Sigmoid colon (tissue), 7 donors: ENCODE measurements around the gene DMRTC2. TPM values are rescaled to one million over a fixed set of nuclear protein-coding genes. Genes with fewer than 3 reads are reported as not detected.

Source experiments
- DNase-seq: peaks from one replicate; pipeline ENCODE4 v3.0.0-alpha.2; 2019
- H3K27ac ChIP-seq, 4 donors: fragments of 200-600 bp; sonication (generic); one replicate each; pipeline ENCODE4 v1.5.1; 2016 to 2019; ENCODE audit warnings: mild to moderate bottlenecking in 1 of 4
- H3K27me3 ChIP-seq, 3 donors: fragments of 200-600 bp; sonication (generic); one replicate each; pipeline ENCODE4 v1.5.1; 2019; ENCODE audit warnings: mild to moderate bottlenecking in 1 of 3
- H3K36me3 ChIP-seq, 4 donors: fragments of 200-600 bp; sonication (generic); one replicate each; pipeline ENCODE4 v1.5.1; 2016 to 2019
- H3K4me1 ChIP-seq, 4 donors: fragments of 200-600 bp; sonication (generic); one replicate each; pipeline ENCODE4 v1.5.1; 2017 to 2019
- H3K4me3 ChIP-seq, 4 donors: fragments of 200-600 bp; sonication (generic); one replicate each; pipeline ENCODE4 v1.5.1; 2017 to 2019; ENCODE audit warnings: mild to moderate bottlenecking in 2 of 4, moderate library complexity in 1 of 4
- H3K9me3 ChIP-seq, 4 donors: fragments of 200-600 bp in 3 of 4; sonication (generic) in 3 of 4; one replicate each; pipeline versions ENCODE4 v1.5.1 to v1.6.1; 2013 to 2019
- EP300 ChIP-seq, 4 donors: sonication (generic); formaldehyde crosslinking; IDR thresholded peaks; one replicate each; pipeline ENCODE4 v1.6.1; 2017; ENCODE audit warnings: antibody characterized with exemption in 4 of 4
- POLR2A ChIP-seq, 2 donors: fragments of 450-650 bp; IDR thresholded peaks; one replicate each; pipeline ENCODE4 v1.6.1; 2016; ENCODE audit warnings: antibody characterized with exemption in 2 of 2, mild to moderate bottlenecking in 2 of 2, moderate library complexity in 2 of 2
- POLR2AphosphoS5 ChIP-seq, 4 donors: sonication (generic); formaldehyde crosslinking; IDR thresholded peaks; one replicate each; pipeline ENCODE4 v1.6.1; 2017; ENCODE audit warnings: antibody characterized with exemption in 4 of 4
- WGBS, 2 donors: extraction: QIAGEN DNeasy Blood & Tissue Kit; methylation state at CpG; one replicate each; pipeline ENCODE4 v1.1.7; 2013; 5-methylcytosine and 5-hydroxymethylcytosine counted together
- intact Hi-C: fragments of 100-400 bp; cut with DNase I; formaldehyde crosslinking; loops from one replicate; pipeline ENCODE4 v1.15.1; 2023
- polyA plus RNA-seq, 3 donors: library from polyadenylated mRNA; stranded (reverse); fragments of 200-250 nt; gene quantifications; one replicate each; pipeline ENCODE4 v1.2.3, GENCODE V29; 2013
- total RNA-seq, 4 donors: library from RNA; depleted of rRNA; stranded (reverse); fragments of >200 nt; gene quantifications; one replicate each; pipeline ENCODE4 v1.1.0, GENCODE V29; 2016
- TF ChIP-seq, protein P1 (sequence below), 4 experiments: fragments of 450-650 bp in 3 of 4; fragments of 200-600 bp in 1 of 4; IDR thresholded peaks; one replicate each; pipeline ENCODE4 v1.5.1; 2016 to 2019; ENCODE audit warnings: antibody characterized with exemption in 4 of 4, mild to moderate bottlenecking in 3 of 4, moderate library complexity in 2 of 4
- donor health status: healthy with polysubstance abuse.
- donor health status: Bipolar disorder and iron deficiency.
- donor health status: healthy.

The DMRTC2 gene
- total and polyA plus RNA-seq, 7 donors, result not detected

GRCh38 chr19:41848666-41849065 is 3.8 kb downstream of the DMRTC2 start:
- no peak for DNase-seq
- Histone ChIP-seq H3K27me3 (no peaks in the 10 kb centered on the region), H3K36me3 (no peaks in the 10 kb centered on the region), H3K9me3 (peaks cover 0 to 5% (median 0%) of the 10 kb centered on the region in 4 donors), H3K27ac (no peak overlapping the region), H3K4me1 (no peaks in the 10 kb centered on the region), H3K4me3 (no peak overlapping the region)
- WGBS, 2 donors, result 87 to 88% methylated on average over 6 of the region's 6 CpGs
- no peak for TF ChIP-seq POLR2A (IDR thresholded peaks at IDR 0.05)
- TF ChIP-seq, protein P1, sequence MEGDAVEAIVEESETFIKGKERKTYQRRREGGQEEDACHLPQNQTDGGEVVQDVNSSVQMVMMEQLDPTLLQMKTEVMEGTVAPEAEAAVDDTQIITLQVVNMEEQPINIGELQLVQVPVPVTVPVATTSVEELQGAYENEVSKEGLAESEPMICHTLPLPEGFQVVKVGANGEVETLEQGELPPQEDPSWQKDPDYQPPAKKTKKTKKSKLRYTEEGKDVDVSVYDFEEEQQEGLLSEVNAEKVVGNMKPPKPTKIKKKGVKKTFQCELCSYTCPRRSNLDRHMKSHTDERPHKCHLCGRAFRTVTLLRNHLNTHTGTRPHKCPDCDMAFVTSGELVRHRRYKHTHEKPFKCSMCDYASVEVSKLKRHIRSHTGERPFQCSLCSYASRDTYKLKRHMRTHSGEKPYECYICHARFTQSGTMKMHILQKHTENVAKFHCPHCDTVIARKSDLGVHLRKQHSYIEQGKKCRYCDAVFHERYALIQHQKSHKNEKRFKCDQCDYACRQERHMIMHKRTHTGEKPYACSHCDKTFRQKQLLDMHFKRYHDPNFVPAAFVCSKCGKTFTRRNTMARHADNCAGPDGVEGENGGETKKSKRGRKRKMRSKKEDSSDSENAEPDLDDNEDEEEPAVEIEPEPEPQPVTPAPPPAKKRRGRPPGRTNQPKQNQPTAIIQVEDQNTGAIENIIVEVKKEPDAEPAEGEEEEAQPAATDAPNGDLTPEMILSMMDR (IDR thresholded peaks at IDR 0.05), result no peak
- no peak for TF ChIP-seq POLR2AphosphoS5 (IDR thresholded peaks at IDR 0.05)
- intact Hi-C loops, result no loop called here

GRCh38 chr19:41849067-41849466 is 4.2 kb downstream of the DMRTC2 start:
- Histone ChIP-seq H3K36me3 (no peaks in the 10 kb centered on the region), H3K27me3 (no peaks in the 10 kb centered on the region), H3K4me3 (no peak overlapping the region), H3K4me1 (no peaks in the 10 kb centered on the region), H3K27ac (no peak overlapping the region), H3K9me3 (peaks cover 0 to 5% (median 0%) of the 10 kb centered on the region in 4 donors)
- TF ChIP-seq POLR2AphosphoS5 (IDR thresholded peaks at IDR 0.05), result no peak
- intact Hi-C loops, result no loop called here
- DNase-seq, result no peak
- 82% methylated on average over 2 of the region's 2 CpGs for WGBS, 2 donors

DNA sequence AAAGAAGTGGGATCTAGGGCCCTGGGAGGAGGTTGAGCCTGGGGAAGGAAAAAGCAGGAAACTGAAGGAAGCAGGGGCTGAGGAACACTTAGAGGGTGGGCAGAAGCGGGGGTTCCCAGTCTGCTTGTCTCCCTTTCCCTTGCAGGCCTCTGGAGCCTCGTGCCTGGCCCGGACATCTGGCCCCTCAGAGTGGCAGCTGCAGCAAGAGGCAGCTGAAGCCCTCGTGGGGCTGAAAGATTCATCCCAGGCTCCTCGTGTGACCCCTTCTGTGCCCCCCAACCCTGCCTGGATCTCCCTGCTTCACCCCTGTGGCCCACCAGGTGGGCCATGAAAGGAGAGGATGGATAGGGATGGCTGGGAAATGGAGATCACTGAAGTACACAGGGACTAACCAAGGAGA is 5.5 kb downstream of the DMRTC2 start:
- H3K4me3 ChIP-seq, result no peak overlapping the region
- H3K4me1 ChIP-seq, result no peaks in the 10 kb centered on the region
- 71 to 79% methylated on average over 5 of the region's 5 CpGs for WGBS, 2 donors
- intact Hi-C loops, result no loop called here
- H3K27me3 ChIP-seq, result no peaks in the 10 kb centered on the region
- no peak for DNase-seq
- H3K36me3 ChIP-seq, result no peaks in the 10 kb centered on the region
- H3K9me3 ChIP-seq, result no peaks in the 10 kb centered on the region
- H3K27ac ChIP-seq, result no peak overlapping the region
- TF ChIP-seq POLR2A (IDR thresholded peaks at IDR 0.05), result no peak
- no peak for TF ChIP-seq POLR2AphosphoS5 (IDR thresholded peaks at IDR 0.05)
- TF ChIP-seq EP300 (IDR thresholded peaks at IDR 0.05), result no peak
- TF ChIP-seq, protein P1 (IDR thresholded peaks at IDR 0.05), result no peak

DNA sequence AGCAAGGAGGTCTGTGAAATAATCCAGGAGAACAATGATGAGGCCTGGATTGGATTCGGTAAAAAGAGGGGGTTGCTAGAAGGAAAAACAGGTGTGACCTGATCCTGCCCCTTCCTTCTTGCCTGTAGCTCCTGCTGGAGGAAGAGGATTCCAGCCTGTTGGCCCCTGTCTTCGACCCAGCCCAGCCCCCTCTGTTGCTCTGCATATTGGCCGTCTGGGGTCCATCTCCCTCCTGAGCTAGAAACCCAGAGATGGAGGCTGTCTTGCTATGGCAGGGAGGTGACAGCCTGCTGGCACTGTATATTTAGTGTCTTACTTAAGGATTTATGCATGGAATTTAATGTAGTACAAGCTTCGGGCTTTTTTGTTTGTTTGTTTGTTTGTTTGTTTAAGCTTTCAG is 6.6 kb downstream of the DMRTC2 start:
- TF ChIP-seq POLR2A (IDR thresholded peaks at IDR 0.05), result no peak
- TF ChIP-seq POLR2AphosphoS5 (IDR thresholded peaks at IDR 0.05), result no peak
- no peak for TF ChIP-seq EP300 (IDR thresholded peaks at IDR 0.05)
- TF ChIP-seq, protein P1 (IDR thresholded peaks at IDR 0.05), result no peak
- H3K27me3 ChIP-seq, result no peaks in the 10 kb centered on the region
- intact Hi-C loops, result no loop called here

GRCh38 chr19:41853344-41853743 is 8.5 kb downstream of the DMRTC2 start:
- Histone ChIP-seq H3K36me3 (no peaks in the 10 kb centered on the region), H3K27ac (no peak overlapping the region), H3K4me3 (no peak overlapping the region), H3K4me1 (no peaks in the 10 kb centered on the region), H3K27me3 (no peaks in the 10 kb centered on the region), H3K9me3 (no peaks in the 10 kb centered on the region)
- intact Hi-C loops, result no loop called here
- WGBS, 2 donors, result 39 to 88% methylated on average over 2 of the region's 2 CpGs
- DNase-seq, result no peak
- no peak for TF ChIP-seq POLR2AphosphoS5 (IDR thresholded peaks at IDR 0.05)
- TF ChIP-seq, protein P1 (IDR thresholded peaks at IDR 0.05), result no peak
- no peak for TF ChIP-seq EP300 (IDR thresholded peaks at IDR 0.05)
- no peak for TF ChIP-seq POLR2A (IDR thresholded peaks at IDR 0.05)

More for the DNA sequence above, 6.6 kb downstream of the DMRTC2 start:
- Histone ChIP-seq H3K9me3 (no peaks in the 10 kb centered on the region), H3K4me3 (no peak overlapping the region), H3K4me1 (no peaks in the 10 kb centered on the region), H3K36me3 (no peaks in the 10 kb centered on the region), H3K27ac (no peak overlapping the region)
- no peak for DNase-seq
- 51 to 56% methylated on average over 4 of the region's 4 CpGs for WGBS, 2 donors
